ENCODE results near the gene PDE4C.
A peak's percentile ranks its signal among the peaks of the same experiment; 100 is the strongest.
"Not testable (repeated sequence)": the region's sequence is repeated elsewhere in the genome, so short reads cannot be mapped to it uniquely, and the experiment has no call there.

Gene PDE4C

DNA sequence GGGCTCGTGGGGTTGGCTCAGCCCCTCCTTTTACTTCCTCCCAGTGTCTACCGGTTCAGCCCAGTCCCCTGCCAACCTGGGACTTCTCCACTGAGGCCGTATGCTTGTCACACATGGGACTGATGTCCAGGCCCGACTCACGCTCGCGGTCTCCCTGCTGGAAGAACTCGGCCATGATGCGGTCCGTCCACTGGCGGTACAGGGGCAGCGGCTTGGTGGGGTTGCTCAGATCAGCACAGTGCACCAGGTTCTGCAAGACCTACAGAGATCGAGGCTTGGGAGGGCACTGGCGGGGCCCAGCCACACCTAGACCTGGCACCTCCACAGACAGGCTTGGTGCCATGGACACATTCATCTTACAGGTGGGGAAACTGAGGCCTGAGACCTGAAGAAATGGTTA, 14.6 kb downstream of the PDE4C start:
- Histone ChIP-seq H3K36me3 (ENCODE audit: insufficient read depth) (no peaks in the 10 kb centered on the region), H4K20me1 (ENCODE audit: insufficient read depth) (no peaks in the 10 kb centered on the region), H2AFZ (ENCODE audit: low read depth) (no peak overlapping the region), H3K27ac (no peak overlapping the region), H3K27me3 (ENCODE audit: insufficient read depth, low read depth) (peaks cover 89% of the 10 kb centered on the region), H3K9ac (no peak overlapping the region), H3K4me1 (ENCODE audit: low read depth, poor library complexity, severe bottlenecking) (no peaks in the 10 kb centered on the region), H3K4me2 (no peak overlapping the region), H3K4me3 (IDR thresholded peaks at IDR 0.05; ENCODE audit: insufficient read depth, low read depth, low read length) (no peak overlapping the region), H3K79me2 (ENCODE audit: insufficient read depth, low read depth) (no peaks in the 10 kb centered on the region)
- TF ChIP-seq, protein P1, sequence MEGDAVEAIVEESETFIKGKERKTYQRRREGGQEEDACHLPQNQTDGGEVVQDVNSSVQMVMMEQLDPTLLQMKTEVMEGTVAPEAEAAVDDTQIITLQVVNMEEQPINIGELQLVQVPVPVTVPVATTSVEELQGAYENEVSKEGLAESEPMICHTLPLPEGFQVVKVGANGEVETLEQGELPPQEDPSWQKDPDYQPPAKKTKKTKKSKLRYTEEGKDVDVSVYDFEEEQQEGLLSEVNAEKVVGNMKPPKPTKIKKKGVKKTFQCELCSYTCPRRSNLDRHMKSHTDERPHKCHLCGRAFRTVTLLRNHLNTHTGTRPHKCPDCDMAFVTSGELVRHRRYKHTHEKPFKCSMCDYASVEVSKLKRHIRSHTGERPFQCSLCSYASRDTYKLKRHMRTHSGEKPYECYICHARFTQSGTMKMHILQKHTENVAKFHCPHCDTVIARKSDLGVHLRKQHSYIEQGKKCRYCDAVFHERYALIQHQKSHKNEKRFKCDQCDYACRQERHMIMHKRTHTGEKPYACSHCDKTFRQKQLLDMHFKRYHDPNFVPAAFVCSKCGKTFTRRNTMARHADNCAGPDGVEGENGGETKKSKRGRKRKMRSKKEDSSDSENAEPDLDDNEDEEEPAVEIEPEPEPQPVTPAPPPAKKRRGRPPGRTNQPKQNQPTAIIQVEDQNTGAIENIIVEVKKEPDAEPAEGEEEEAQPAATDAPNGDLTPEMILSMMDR (conservative IDR thresholded peaks at IDR 0.05; ENCODE audit: low read depth, low read length): no peak

DNA sequence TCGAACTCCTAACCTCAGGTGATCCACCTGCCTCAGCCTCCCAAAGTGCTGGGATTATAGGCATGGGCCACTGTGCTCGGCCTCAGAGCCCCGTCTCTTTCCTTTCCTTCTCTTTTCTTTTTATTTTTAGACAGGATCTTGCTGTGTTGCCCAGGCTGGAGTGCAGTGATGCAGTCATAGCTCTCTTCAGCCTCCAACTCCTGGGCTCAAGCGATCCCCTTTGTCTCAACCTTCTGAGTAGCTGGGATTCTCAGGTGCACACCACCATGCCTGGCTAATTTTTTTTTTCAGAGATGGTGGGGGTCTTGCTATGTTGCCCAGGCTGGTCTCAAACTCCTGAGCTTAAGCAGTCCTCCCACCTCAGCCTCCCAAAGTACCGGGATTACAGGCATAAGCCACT, 16.3 kb downstream of the PDE4C start:
- not testable (repeated sequence) for H3K4me2 ChIP-seq; H3K27ac ChIP-seq; H3K36me3 ChIP-seq (ENCODE audit: insufficient read depth); H3K79me2 ChIP-seq (ENCODE audit: insufficient read depth, low read depth); H2AFZ ChIP-seq (ENCODE audit: low read depth); H3K4me3 ChIP-seq (IDR thresholded peaks at IDR 0.05; ENCODE audit: insufficient read depth, low read depth, low read length); H4K20me1 ChIP-seq (ENCODE audit: insufficient read depth); H3K4me1 ChIP-seq (ENCODE audit: low read depth, poor library complexity, severe bottlenecking); H3K9ac ChIP-seq
- peaks cover 76% of the 10 kb centered on the region for H3K27me3 ChIP-seq (ENCODE audit: insufficient read depth, low read depth)

DNA sequence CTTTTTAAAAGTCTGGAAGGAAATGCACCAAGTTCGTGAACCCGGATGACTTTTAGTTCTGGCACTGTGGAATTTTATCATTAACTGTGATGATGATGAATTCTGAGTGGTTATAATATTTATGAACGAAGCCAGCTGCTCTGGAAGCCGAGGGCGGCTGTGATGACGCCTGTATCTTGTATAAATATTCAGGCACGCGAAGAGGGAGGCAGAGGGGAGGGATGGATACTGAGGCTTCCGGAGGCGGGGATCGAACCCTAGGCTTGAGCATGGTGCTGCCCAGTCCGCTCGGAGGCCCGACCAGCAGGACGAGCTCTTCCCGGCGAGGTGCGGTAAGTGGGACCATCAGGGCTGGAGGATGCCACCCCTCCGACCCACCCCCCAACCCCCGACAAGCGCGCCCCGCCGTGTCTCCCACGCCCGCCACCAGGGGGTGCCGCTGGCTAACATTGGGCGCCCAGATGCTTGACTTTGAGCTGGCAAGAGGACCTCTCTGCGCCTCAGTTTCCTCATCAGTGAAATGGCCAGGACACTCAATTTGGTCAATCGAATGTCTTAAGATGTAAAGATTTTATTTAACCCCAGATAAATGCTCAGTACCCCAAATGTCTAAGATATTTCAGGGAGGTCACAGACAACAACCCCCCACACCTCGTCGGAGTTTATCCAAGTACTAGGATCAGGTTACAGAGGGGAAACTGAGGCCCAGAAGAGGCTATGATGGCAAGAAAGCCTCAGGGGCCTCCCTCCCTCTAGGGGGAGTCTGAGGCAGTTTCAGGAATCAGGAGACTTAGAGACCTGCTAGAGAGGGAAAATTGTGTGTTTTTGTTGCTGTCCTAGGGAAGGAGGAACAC, 17.9 kb downstream of the PDE4C start:
- Histone ChIP-seq H3K4me2 (no peak overlapping the region), H3K27me3 (ENCODE audit: insufficient read depth, low read depth) (peaks cover 61% of the 10 kb centered on the region), H3K79me2 (ENCODE audit: insufficient read depth, low read depth) (no peaks in the 10 kb centered on the region; the same call in 1 of the 2 replicates), H4K20me1 (ENCODE audit: insufficient read depth) (no peaks in the 10 kb centered on the region), H2AFZ (ENCODE audit: low read depth) (no peak overlapping the region), H3K4me3 (IDR thresholded peaks at IDR 0.05; ENCODE audit: insufficient read depth, low read depth, low read length) (no peak overlapping the region), H3K9ac (no peak overlapping the region), H3K4me1 (ENCODE audit: low read depth, poor library complexity, severe bottlenecking) (peaks cover 8% of the 10 kb centered on the region), H3K36me3 (ENCODE audit: insufficient read depth) (no peaks in the 10 kb centered on the region), H3K27ac (no peak overlapping the region)
- TF ChIP-seq, protein P1 (conservative IDR thresholded peaks at IDR 0.05; ENCODE audit: low read depth, low read length): peak; percentile 57

DNA sequence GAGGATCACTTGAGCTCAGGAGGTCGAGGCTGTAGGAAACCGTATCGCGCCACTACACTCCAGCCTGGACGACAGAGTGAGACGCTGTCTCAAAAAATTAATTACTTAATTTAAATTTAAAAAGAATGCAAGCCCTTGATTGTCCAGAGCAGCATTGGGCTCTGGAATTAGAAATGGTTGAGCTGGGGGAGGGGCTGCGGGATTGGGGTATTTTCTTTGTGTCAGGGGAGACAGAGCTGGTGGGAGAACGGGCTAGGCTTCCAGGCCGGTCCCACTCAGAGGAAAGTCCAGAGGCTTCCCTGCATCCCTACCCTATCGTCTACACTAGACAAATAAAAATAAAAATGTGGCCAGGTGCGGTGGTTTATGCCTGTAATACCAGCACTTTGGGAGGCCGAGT, 20.2 kb downstream of the PDE4C start:
- Histone ChIP-seq H3K9ac (no peak overlapping the region), H3K4me1 (ENCODE audit: low read depth, poor library complexity, severe bottlenecking) (peaks cover 8% of the 10 kb centered on the region), H3K4me2 (no peak overlapping the region), H3K27ac (no peak overlapping the region), H2AFZ (ENCODE audit: low read depth) (no peak overlapping the region), H3K4me3 (IDR thresholded peaks at IDR 0.05; ENCODE audit: insufficient read depth, low read depth, low read length) (no peak overlapping the region), H4K20me1 (ENCODE audit: insufficient read depth) (no peaks in the 10 kb centered on the region), H3K36me3 (ENCODE audit: insufficient read depth) (no peaks in the 10 kb centered on the region), H3K27me3 (ENCODE audit: insufficient read depth, low read depth) (peaks cover 38% of the 10 kb centered on the region), H3K79me2 (ENCODE audit: insufficient read depth, low read depth) (no peaks in the 10 kb centered on the region; the same call in 1 of the 2 replicates)
- TF ChIP-seq, protein P1 (conservative IDR thresholded peaks at IDR 0.05; ENCODE audit: low read depth, low read length): no peak
